HCT116 (cell line): ENCODE results near the gene NINJ2. TPM values are rescaled to one million over a fixed set of nuclear protein-coding genes. Genes with fewer than 3 reads are reported as not detected.

Source experiments
- ATAC-seq: fragments of 200-7000 bp; cut with Tn5 transposase; 2 replicates; pipeline ENCODE4 v1.9.1; 2020; ENCODE audit warnings: mild to moderate bottlenecking, moderate library complexity
- BruUV-seq: library from RNA; stranded (reverse); fragments of 400-500 nt; replicated peaks from 2 replicates; lab custom pipeline; 2021; lab: Mats Ljungman, UMichigan
- CTCF ChIA-PET: fragments of 300-600 bp; sonication (Branson Sonifier 250); formaldehyde crosslinking; loops from one replicate; lab custom pipeline; 2021; ENCODE audit warnings: antibody characterized with exemption; lab: Charles Lee
- POLR2A ChIA-PET: fragments of 300-600, 350-600 bp; sonication (Branson Sonifier 250); formaldehyde crosslinking; loops from one replicate; lab custom pipeline; 2021; ENCODE audit warnings: antibody characterized with exemption; lab: Charles Lee
- RAD21 ChIA-PET, 2 experiments: fragments of 300-600 bp; sonication (Branson Sonifier 250); formaldehyde crosslinking; loops; one replicate each; lab custom pipeline; 2023; ENCODE audit warnings: low total read pairs in 2 of 2; ENCODE audit not compliant: uncharacterized antibody in 2 of 2, unreplicated experiment in 2 of 2, low non-redundant PET in 1 of 2; lab: Charles Lee
- DNase-seq: peaks from one replicate; pipeline ENCODE4 v3.0.0-alpha.2; 2010; ENCODE audit warnings: low read depth, low spot score
- H2AFZ ChIP-seq: fragments of 200-600 bp; shearing (Covaris generic), sonication (generic); 2 replicates; pipeline ENCODE4 v1.6.1; 2017; ENCODE audit warnings: low read depth, mixed run types, mixed read lengths, antibody characterized with exemption, low read length; ENCODE audit not compliant: poor library complexity, severe bottlenecking
- H3K27ac ChIP-seq: 2 replicates; pipeline ENCODE4 v1.5.1; 2012; ENCODE audit warnings: low read depth, low read length
- H3K27me3 ChIP-seq: fragments of 200-600 bp; sonication (generic); 2 replicates; pipeline ENCODE4 v1.6.1; 2016; ENCODE audit warnings: mixed run types, low read length, mixed read lengths; ENCODE audit not compliant: insufficient read depth
- H3K36me3 ChIP-seq, 2 experiments: fragments of 200-500 bp in 1 of 2; fragments of 200-600 bp in 1 of 2; sonication (Bioruptor generic) in 1 of 2; sonication (generic) in 1 of 2; 2 replicates each; pipeline versions ENCODE4 v1.5.1 to v1.6.1; 2014 to 2016; ENCODE audit warnings: low read length in 2 of 2, inconsistent platforms in 1 of 2, mixed read lengths in 1 of 2, mixed run types in 1 of 2; ENCODE audit not compliant: insufficient read depth in 2 of 2, control insufficient read depth in 1 of 2
- H3K4me1 ChIP-seq, 2 experiments: fragments of 200-600 bp in 1 of 2; sonication (generic) in 1 of 2; 2 replicates each; pipeline versions ENCODE4 v1.5.1 to v1.6.1; 2012 to 2017; ENCODE audit warnings: low read length in 2 of 2, inconsistent platforms in 1 of 2, mild to moderate bottlenecking in 1 of 2, mixed read lengths in 1 of 2, mixed run types in 1 of 2, moderate library complexity in 1 of 2; ENCODE audit not compliant: insufficient read depth in 2 of 2, control insufficient read depth in 1 of 2
- H3K4me2 ChIP-seq: fragments of 200-600 bp; sonication (generic); 2 replicates; pipeline ENCODE4 v1.6.1; 2017; ENCODE audit warnings: mixed run types, low read length, mixed read lengths
- H3K4me3 ChIP-seq, 2 experiments: fragments of 200-600 bp in 1 of 2; sonication (generic) in 1 of 2; replicated peaks in 1 of 2; 2 replicates each; pipeline ENCODE4 v1.5.1; 2011 to 2016; ENCODE audit warnings: low read length in 2 of 2, control low read depth in 1 of 2, low read depth in 1 of 2, mild to moderate bottlenecking in 1 of 2, mixed read lengths in 1 of 2, mixed run types in 1 of 2
- H3K79me2 ChIP-seq: fragments of 200-600 bp; sonication (generic); 2 replicates; pipeline ENCODE4 v1.6.1; 2017; ENCODE audit warnings: mild to moderate bottlenecking, mixed run types, low read length, moderate library complexity, mixed read lengths; ENCODE audit not compliant: insufficient read depth
- H3K9ac ChIP-seq: fragments of 200-600 bp; sonication (generic); 2 replicates; pipeline ENCODE4 v1.6.1; 2016; ENCODE audit warnings: low read length, mixed read lengths
- H3K9me2 ChIP-seq: fragments of 200-600 bp; sonication (generic), shearing (Covaris generic); 2 replicates; pipeline ENCODE4 v1.6.1; 2017; ENCODE audit warnings: mixed run types, mild to moderate bottlenecking, moderate library complexity; ENCODE audit not compliant: insufficient read depth
- H3K9me3 ChIP-seq, 2 experiments: fragments of 200-500 bp in 1 of 2; fragments of 200-600 bp in 1 of 2; sonication (Bioruptor generic) in 1 of 2; sonication (generic) in 1 of 2; 2 replicates each; pipeline ENCODE4 v1.6.1; 2014 to 2017; ENCODE audit warnings: low read length in 2 of 2, mixed read lengths in 2 of 2, inconsistent platforms in 1 of 2, low read depth in 1 of 2, mild to moderate bottlenecking in 1 of 2, mixed run types in 1 of 2, moderate library complexity in 1 of 2; ENCODE audit not compliant: control insufficient read depth in 1 of 2, insufficient read depth in 1 of 2
- H4K20me1 ChIP-seq: fragments of 200-600 bp; sonication (generic), shearing (Covaris generic); 2 replicates; pipeline ENCODE4 v1.6.1; 2017; ENCODE audit warnings: mixed run types, mild to moderate bottlenecking, moderate library complexity; ENCODE audit not compliant: insufficient read depth
- ATF3 ChIP-seq: IDR thresholded peaks from 2 replicates; pipeline ENCODE4 v1.6.1; 2012
- CTCF ChIP-seq, 3 experiments: fragments of 200-600 bp in 1 of 3; sonication (generic) in 1 of 3; IDR thresholded peaks in 2 of 3; conservative IDR thresholded peaks in 1 of 3; 2 replicates each; pipeline ENCODE4 v1.5.1; 2012 to 2017; ENCODE audit warnings: low read depth in 2 of 3, low read length in 2 of 3, antibody characterized with exemption in 1 of 3, borderline replicate concordance in 1 of 3, control low read depth in 1 of 3, mild to moderate bottlenecking in 1 of 3, mixed read lengths in 1 of 3, mixed run types in 1 of 3, moderate library complexity in 1 of 3; ENCODE audit not compliant: insufficient read depth in 1 of 3
- EGR1 ChIP-seq: IDR thresholded peaks from 2 replicates; pipeline ENCODE4 v1.6.1; 2012; ENCODE audit warnings: low read depth
- EZH2phosphoT487 ChIP-seq: fragments of 200-600 bp; IDR thresholded peaks from 2 replicates; pipeline ENCODE4 v1.6.1; 2018; ENCODE audit warnings: antibody characterized with exemption, borderline replicate concordance
- FOSL1 ChIP-seq: IDR thresholded peaks from 2 replicates; pipeline ENCODE4 v1.6.1; 2012; ENCODE audit warnings: low read depth
- MAX ChIP-seq: IDR thresholded peaks from 2 replicates; pipeline ENCODE4 v1.6.1; 2012
- POLR2A ChIP-seq: IDR thresholded peaks from 2 replicates; pipeline ENCODE4 v1.7.0; 2011; ENCODE audit warnings: borderline replicate concordance; ENCODE audit not compliant: insufficient read depth, insufficient read length; ENCODE audit errors: extremely low read depth
- POLR2AphosphoS5 ChIP-seq: IDR thresholded peaks from 2 replicates; pipeline ENCODE4 v1.6.1; 2011; ENCODE audit warnings: mild to moderate bottlenecking, low read depth, low read length, moderate library complexity
- TCF7L2 ChIP-seq: IDR thresholded peaks from 2 replicates; pipeline ENCODE4 v1.7.0; 2011; ENCODE audit warnings: borderline replicate concordance, inconsistent platforms; ENCODE audit not compliant: insufficient read depth, insufficient read length; ENCODE audit errors: extremely low read depth
- YY1 ChIP-seq: IDR thresholded peaks from 2 replicates; pipeline ENCODE4 v1.6.1; 2011; ENCODE audit warnings: low read length, low read depth, moderate library complexity, mild to moderate bottlenecking; ENCODE audit not compliant: insufficient replicate concordance; ENCODE audit errors: extremely low read depth
- ZBTB33 ChIP-seq: IDR thresholded peaks from 2 replicates; pipeline ENCODE4 v1.6.1; 2011; ENCODE audit warnings: mild to moderate bottlenecking, low read length, moderate library complexity; ENCODE audit not compliant: insufficient replicate concordance; ENCODE audit errors: extremely low read depth
- intact Hi-C: fragments of 100-400 bp; cut with micrococcal nuclease; formaldehyde crosslinking; loops from 2 replicates; pipeline ENCODE4 v1.10.0; 2022
- total RNA-seq: library from RNA; stranded (reverse); gene quantifications from one replicate; pipeline ENCODE4 v1.2.1, GENCODE V29; 2021; ENCODE audit not compliant: unreplicated experiment

The NINJ2 gene
- total RNA-seq, 1 experiment from 2014 or later, result not detected

- no peak overlapping the region for H3K4me2 ChIP-seq
- no peaks in the 10 kb centered on the region for H3K27me3 ChIP-seq
- H3K4me3 ChIP-seq, result no peak overlapping the region
- no peak overlapping the region for H3K27ac ChIP-seq
- no peaks in the 10 kb centered on the region for H3K79me2 ChIP-seq
- POLR2A ChIA-PET, result no interaction called here
- no peak for ATAC-seq
- intact Hi-C loops, result no loop called here
- no TSS peak for BruUV-seq
- no peak overlapping the region for H3K9ac ChIP-seq
- no peaks in the 10 kb centered on the region for H4K20me1 ChIP-seq
- RAD21 ChIA-PET, result no interaction called here
- H2AFZ ChIP-seq, result no peak overlapping the region
- CTCF ChIA-PET, result no interaction called here
- H3K9me2 ChIP-seq, result no peaks in the 10 kb centered on the region
- no peaks in the 10 kb centered on the region for H3K9me3 ChIP-seq
- H3K4me1 ChIP-seq, result no peaks in the 10 kb centered on the region
- H3K36me3 ChIP-seq, result no peaks in the 10 kb centered on the region
- DNase-seq, result no peak
- no peak for TF ChIP-seq YY1
- TF ChIP-seq POLR2A, result no peak
- TF ChIP-seq ZBTB33, result no peak
- TF ChIP-seq TCF7L2, result no peak
- no peak for TF ChIP-seq MAX
- TF ChIP-seq ATF3, result no peak
- TF ChIP-seq EGR1, result no peak
- TF ChIP-seq POLR2AphosphoS5, result no peak
- TF ChIP-seq CTCF (IDR thresholded peaks at IDR 0.05 in 2 of 3, conservative IDR thresholded peaks at IDR 0.05 in 1 of 3; ENCODE audit: borderline replicate concordance in 1 of 3, insufficient read depth in 1 of 3, low read depth in 2 of 3, low read length in 2 of 3), result no peak
- no peak for TF ChIP-seq EZH2phosphoT487
- no peak for TF ChIP-seq FOSL1
Observed at GRCh38 chr12:559208-559905, 103.9 kb downstream of the NINJ2 start.
